GM12801 (cell line): ENCODE data around the gene MMP10.

Source experiments
- CTCF ChIP-seq: IDR thresholded peaks from one replicate; pipeline ENCODE4 v1.5.1; 2011; ENCODE audit warnings: control low read depth; ENCODE audit not compliant: insufficient read length; ENCODE audit errors: extremely low read depth

Gene MMP10

DNA sequence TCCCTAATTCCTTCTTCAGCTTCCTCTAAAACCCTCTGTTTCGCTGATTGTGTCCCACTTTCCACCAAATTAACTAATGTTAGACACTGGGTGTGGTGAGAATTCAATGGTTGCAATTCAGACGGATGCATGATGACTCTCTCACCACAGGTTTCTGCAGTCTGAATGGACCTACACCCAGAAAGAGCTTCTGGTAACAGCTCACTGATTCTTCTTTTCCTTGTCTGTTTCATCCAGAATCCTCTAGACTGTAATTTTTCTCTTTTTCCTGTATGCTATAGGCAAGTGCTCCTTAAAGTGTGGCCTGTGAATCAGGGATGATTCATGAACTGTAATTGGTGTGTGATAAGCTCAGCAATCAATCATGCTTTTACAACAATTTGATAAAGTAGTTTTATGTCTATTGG, 18.1 kb downstream of the MMP10 start:
- no peak for TF ChIP-seq CTCF

- no peak for TF ChIP-seq CTCF
Observed at GRCh38 chr11:102761646-102762238, 18.7 kb downstream of the MMP10 start.

- no peak for TF ChIP-seq CTCF
Observed at GRCh38 chr11:102760344-102761035, 19.9 kb downstream of the MMP10 start.

- TF ChIP-seq CTCF = no peak
Observed at GRCh38 chr11:102757823-102758549, 22.4 kb downstream of the MMP10 start.

DNA sequence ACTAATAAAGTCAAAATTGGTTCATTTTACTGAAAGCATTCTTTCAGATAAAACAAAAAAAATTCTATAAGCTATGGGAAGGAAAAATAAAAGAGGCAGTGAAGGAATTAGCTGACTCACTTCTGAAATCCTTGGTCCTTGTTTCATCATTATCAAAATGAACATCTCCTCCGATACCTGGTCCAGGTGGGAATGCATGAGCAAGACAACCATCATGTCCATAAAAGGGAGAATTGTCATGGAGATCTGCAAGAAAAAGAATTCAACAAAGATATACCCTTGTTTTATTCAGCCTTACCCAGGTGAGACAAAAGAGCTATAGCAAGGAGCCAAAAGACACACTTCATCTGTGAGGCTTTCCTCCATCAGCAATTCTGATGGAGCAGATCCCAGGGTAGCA, 27.2 kb downstream of the MMP10 start:
- no peak for TF ChIP-seq CTCF

GRCh38 chr11:102751673-102752072, 28.8 kb downstream of the MMP10 start:
- no peak for TF ChIP-seq CTCF

DNA sequence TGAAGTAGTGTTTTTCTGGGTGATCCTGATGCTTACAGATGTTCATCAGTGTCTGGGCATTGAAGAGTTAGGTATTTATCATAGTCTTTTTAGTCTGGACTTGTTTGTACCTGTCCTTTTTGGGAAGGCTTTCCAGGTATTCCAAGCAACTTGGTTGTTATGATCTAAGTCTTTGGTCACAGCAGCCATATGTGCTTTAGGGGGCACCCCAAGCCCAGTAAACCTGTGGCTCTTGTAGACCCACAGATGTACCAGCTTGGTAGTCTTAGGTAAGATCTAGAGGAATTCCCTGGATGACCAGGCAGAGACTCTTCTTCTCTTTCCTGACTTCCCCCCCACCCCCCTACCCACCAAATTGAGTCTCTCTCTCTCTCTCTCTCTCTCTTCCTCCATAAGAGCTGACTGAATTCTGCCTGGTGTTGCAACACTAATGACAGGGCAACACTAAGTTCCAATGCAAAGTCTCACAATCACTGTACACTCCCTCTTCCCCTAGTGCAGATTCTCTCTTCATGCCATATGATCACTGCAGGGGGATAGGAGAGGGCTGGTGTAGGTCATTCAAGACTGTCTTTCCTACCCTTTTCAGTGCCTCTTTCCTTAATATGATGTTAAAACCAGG, 31.2 kb downstream of the MMP10 start:
- no peak for TF ChIP-seq CTCF
